ENCODE measurements around the gene NUP88.

Gene NUP88

DNA sequence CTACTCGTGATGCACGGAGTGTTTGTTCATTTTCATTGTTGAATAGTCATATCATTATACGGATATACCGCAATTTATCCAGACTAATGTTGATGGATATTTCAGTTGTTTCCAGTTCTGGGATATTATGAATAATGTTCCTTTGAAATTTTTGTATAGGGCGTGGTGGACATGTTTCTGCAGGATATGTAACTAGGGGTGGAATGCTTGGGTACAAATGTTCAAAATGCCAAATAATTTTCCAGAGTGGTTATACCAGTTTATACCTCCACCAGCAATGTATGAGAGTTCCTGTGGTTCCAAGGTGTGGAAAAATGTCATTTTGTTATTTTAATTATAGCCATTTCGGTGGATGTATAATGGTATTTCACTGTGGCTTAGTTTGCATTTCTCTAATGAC, 53.6 kb downstream of the NUP88 start:
- H3K27me3 ChIP-seq = no peaks in the 10 kb centered on the region
- TF ChIP-seq, protein P1, sequence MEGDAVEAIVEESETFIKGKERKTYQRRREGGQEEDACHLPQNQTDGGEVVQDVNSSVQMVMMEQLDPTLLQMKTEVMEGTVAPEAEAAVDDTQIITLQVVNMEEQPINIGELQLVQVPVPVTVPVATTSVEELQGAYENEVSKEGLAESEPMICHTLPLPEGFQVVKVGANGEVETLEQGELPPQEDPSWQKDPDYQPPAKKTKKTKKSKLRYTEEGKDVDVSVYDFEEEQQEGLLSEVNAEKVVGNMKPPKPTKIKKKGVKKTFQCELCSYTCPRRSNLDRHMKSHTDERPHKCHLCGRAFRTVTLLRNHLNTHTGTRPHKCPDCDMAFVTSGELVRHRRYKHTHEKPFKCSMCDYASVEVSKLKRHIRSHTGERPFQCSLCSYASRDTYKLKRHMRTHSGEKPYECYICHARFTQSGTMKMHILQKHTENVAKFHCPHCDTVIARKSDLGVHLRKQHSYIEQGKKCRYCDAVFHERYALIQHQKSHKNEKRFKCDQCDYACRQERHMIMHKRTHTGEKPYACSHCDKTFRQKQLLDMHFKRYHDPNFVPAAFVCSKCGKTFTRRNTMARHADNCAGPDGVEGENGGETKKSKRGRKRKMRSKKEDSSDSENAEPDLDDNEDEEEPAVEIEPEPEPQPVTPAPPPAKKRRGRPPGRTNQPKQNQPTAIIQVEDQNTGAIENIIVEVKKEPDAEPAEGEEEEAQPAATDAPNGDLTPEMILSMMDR (IDR thresholded peaks at IDR 0.05; ENCODE audit: low read depth, low read length) = no peak
- peaks cover 2% of the 10 kb centered on the region for H3K36me3 ChIP-seq
- no peak for DNase-seq
- no peak overlapping the region for H3K4me3 ChIP-seq (ENCODE audit: low read depth, low read length)
- H3K9me3 ChIP-seq = no peaks in the 10 kb centered on the region
- H3K4me1 ChIP-seq = no peaks in the 10 kb centered on the region

DNA sequence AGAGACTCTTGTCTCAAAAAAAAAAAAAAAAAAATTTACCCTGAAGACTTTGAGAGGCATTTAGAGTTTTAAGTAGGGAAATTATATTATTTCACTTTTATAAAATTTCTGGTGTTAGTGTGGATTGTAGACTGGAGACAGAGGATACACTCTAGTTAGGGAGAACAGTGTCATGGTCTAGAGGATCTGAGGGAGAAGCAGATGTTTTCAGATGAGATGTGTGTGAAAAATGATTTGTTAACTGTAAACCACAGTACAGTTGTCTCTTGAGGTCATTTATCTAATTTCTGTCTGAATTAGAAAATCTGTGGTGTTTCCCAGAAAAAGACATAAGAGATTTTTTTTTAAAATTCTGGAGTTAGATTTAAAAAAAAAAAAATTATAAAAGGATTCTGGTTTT, 54.8 kb downstream of the NUP88 start:
- H3K36me3 ChIP-seq = no peaks in the 10 kb centered on the region; the same call in 1 of the 2 replicates
- H3K4me3 ChIP-seq (ENCODE audit: low read depth, low read length) = no peak overlapping the region
- no peaks in the 10 kb centered on the region for H3K27me3 ChIP-seq
- DNase-seq = no peak
- no peaks in the 10 kb centered on the region for H3K9me3 ChIP-seq
- H3K4me1 ChIP-seq = no peaks in the 10 kb centered on the region
- TF ChIP-seq, protein P1 (IDR thresholded peaks at IDR 0.05; ENCODE audit: low read depth, low read length) = no peak

DNA sequence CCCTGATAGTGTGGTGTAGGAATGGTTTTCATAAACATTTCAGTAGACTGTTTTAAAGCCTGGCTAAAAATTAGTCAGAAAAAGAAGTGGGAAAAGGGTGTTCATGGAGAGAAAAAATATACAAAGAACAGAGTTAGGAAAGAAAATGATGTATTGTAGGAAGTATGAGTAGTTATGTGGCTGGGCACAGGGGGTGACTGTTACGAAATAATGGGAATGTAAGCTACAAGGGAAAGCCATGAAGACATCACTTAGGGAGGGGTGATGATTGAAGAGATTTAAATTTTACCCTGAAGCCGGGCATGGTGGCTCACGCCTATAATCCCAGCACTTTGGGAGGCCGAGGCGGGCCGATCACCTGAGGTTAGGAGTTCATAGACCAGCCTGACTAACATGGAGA, 55.3 kb downstream of the NUP88 start:
- no peak for DNase-seq
- Histone ChIP-seq H3K9me3 (no peaks in the 10 kb centered on the region), H3K27me3 (no peaks in the 10 kb centered on the region), H3K36me3 (no peaks in the 10 kb centered on the region; the same call in 1 of the 2 replicates), H3K4me3 (ENCODE audit: low read depth, low read length) (no peak overlapping the region), H3K4me1 (no peaks in the 10 kb centered on the region)
- TF ChIP-seq, protein P1 (IDR thresholded peaks at IDR 0.05; ENCODE audit: low read depth, low read length) = no peak

DNA sequence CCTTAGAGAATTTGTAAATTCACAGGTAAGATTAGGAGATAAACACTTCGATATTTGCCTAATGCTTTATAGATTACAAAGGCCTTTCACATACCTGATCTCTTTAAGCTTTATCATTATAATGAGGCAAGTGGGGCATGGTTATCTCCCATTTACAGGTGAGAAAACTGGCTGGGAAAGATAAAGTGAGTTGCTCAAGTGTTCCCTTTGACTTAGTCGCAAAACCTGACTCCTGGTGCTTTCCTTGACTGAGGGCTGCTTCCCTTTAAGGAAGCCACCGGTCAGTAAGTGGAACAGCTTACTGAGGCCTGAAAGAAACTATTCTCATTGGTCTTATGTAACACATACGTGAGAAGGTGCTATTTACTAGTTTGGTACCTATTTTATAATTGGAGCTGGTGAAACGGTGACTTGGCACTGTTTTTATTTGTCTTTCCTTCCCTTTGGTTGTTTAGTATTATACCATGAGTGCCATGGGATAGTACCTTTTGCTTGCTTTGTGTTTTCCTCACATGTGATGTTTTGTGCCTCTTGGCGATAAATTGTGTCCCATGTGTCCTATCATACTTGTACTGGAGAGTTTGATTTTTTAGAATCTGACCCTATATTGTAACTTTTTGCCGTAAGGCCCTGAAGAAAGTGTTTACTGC, 57.2 kb downstream of the NUP88 start:
- Histone ChIP-seq H3K27me3 (no peaks in the 10 kb centered on the region), H3K4me3 (ENCODE audit: low read depth, low read length) (no peak overlapping the region), H3K4me1 (no peaks in the 10 kb centered on the region), H3K9me3 (no peaks in the 10 kb centered on the region), H3K36me3 (no peaks in the 10 kb centered on the region; the same call in 1 of the 2 replicates)
- TF ChIP-seq, protein P1 (IDR thresholded peaks at IDR 0.05; ENCODE audit: low read depth, low read length) = no peak
- no peak for DNase-seq

DNA sequence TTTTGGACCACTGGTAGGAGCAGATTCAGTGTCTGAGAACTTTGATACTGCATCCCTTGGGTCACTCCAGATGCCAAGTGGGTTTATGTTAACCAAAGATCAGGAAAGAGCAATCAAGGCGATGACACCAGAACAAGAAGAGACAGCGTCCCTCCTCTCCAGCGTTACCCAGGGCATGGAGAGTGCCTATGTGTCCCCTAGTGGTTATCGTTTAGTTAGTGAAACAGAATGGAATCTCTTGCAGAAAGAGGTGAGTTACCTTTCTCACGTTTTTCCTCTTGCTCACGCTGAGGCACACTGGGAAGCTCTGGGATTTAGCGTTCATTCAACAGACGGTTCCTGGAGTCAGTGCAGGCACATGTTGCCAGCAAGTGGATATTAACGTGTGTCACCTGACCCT, 58.0 kb downstream of the NUP88 start:
- Histone ChIP-seq H3K27me3 (no peaks in the 10 kb centered on the region), H3K36me3 (no peaks in the 10 kb centered on the region; the same call in 1 of the 2 replicates)
- DNase-seq = no peak

More for the DNA sequence above, 58.0 kb downstream of the NUP88 start:
- Histone ChIP-seq H3K9me3 (no peaks in the 10 kb centered on the region), H3K4me1 (no peaks in the 10 kb centered on the region), H3K4me3 (ENCODE audit: low read depth, low read length) (no peak overlapping the region)
- TF ChIP-seq, protein P1 (IDR thresholded peaks at IDR 0.05; ENCODE audit: low read depth, low read length) = no peak
